Spleen (tissue), 7 donors: Measurements from ENCODE around the gene FAM107B.

Experiments used
- CTCF ChIP-seq, 11 experiments: fragments of 200-600 bp in 7 of 11; fragments of 450-650 bp in 4 of 11; sonication (generic) in 4 of 11; IDR thresholded peaks in 8 of 11; conservative IDR thresholded peaks in 3 of 11; 1 replicate in 7 of 11; 2 replicates in 4 of 11; pipeline versions ENCODE4 v1.4.0 to v1.8.0; 2016 to 2021; ENCODE audit warnings: antibody characterized with exemption in 11 of 11, inconsistent platforms in 4 of 11, mild to moderate bottlenecking in 1 of 11
- POLR2A ChIP-seq, 3 donors: fragments of 450-650 bp; IDR thresholded peaks; one replicate each; pipeline ENCODE4 v1.5.1; 2017; ENCODE audit warnings: antibody characterized with exemption in 3 of 3, mild to moderate bottlenecking in 1 of 3
- donor health status: DM: no; HTN: no; CAD: no; lungs with moderate emphysema.
- donor health status: DM: no; HTN: no; CAD: no.
- donor health status: DM: no; HTN: no; CAD: no.

DNA sequence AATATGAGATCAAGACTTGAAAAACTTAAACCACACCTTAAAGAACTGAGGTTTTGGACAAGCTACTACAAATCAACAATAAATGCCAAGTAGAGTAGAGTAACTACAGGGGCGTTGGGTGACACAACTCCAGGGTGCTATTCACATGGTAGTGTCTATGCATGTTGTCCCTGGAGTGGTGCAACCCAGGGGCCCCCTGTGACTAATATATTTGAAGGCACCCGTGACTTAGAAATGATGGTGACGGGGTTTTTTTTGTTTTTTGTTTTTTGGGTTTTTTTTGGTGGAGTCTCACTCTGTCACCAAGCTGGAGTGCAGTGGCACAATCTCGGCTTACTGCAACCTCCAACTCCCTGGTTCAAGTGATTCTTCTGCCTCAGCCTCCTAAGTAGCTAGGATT, 106.9 kb downstream of the FAM107B start:
- TF ChIP-seq POLR2A (IDR thresholded peaks at IDR 0.05) (no peak), CTCF (IDR thresholded peaks at IDR 0.05 in 8 of 11, conservative IDR thresholded peaks at IDR 0.05 in 3 of 11) (no peak)
